ENCODE results near the gene THADA.

THADA gene

GRCh38 chr2:43279317-43279840 lies 316.5 kb downstream of the THADA start:
- no peak for DNase-seq (ENCODE audit: low read depth)
- H3K4me3 ChIP-seq (ENCODE audit: control insufficient read depth, low read depth, low read length): no peak overlapping the region
- TF ChIP-seq CTCF (IDR thresholded peaks at IDR 0.05; ENCODE audit: control insufficient read depth, insufficient read depth, low read depth, low read length, missing control alignments): no peak

- H3K4me3 ChIP-seq (ENCODE audit: control insufficient read depth, low read depth, low read length): no peak overlapping the region
- no peak for TF ChIP-seq CTCF (IDR thresholded peaks at IDR 0.05; ENCODE audit: control insufficient read depth, insufficient read depth, low read depth, low read length, missing control alignments)
- DNase-seq (ENCODE audit: low read depth): no peak
Measured at GRCh38 chr2:43278564-43279220, 317.1 kb downstream of the THADA start.

- no peak overlapping the region for H3K4me3 ChIP-seq (ENCODE audit: control insufficient read depth, low read depth, low read length)
- TF ChIP-seq CTCF (IDR thresholded peaks at IDR 0.05; ENCODE audit: control insufficient read depth, insufficient read depth, low read depth, low read length, missing control alignments): no peak
- no peak for DNase-seq (ENCODE audit: low read depth)
Measured at GRCh38 chr2:43276962-43277391, 318.9 kb downstream of the THADA start.

- DNase-seq (ENCODE audit: low read depth): no peak
- no peak overlapping the region for H3K4me3 ChIP-seq (ENCODE audit: control insufficient read depth, low read depth, low read length)
- TF ChIP-seq CTCF (IDR thresholded peaks at IDR 0.05; ENCODE audit: control insufficient read depth, insufficient read depth, low read depth, low read length, missing control alignments): no peak
Measured at GRCh38 chr2:43276266-43276941, 319.4 kb downstream of the THADA start.

GRCh38 chr2:43274721-43275120 lies 321.1 kb downstream of the THADA start:
- H3K4me3 ChIP-seq (ENCODE audit: control insufficient read depth, low read depth, low read length): no peak overlapping the region
- DNase-seq (ENCODE audit: low read depth): no peak
- no peak for TF ChIP-seq CTCF (IDR thresholded peaks at IDR 0.05; ENCODE audit: control insufficient read depth, insufficient read depth, low read depth, low read length, missing control alignments)

- no peak overlapping the region for H3K4me3 ChIP-seq (ENCODE audit: control insufficient read depth, low read depth, low read length)
- no peak for DNase-seq (ENCODE audit: low read depth)
- no peak for TF ChIP-seq CTCF (IDR thresholded peaks at IDR 0.05; ENCODE audit: control insufficient read depth, insufficient read depth, low read depth, low read length, missing control alignments)
Measured at GRCh38 chr2:43274055-43274454, 321.8 kb downstream of the THADA start.

Data from AG09309 (cell line).